ENCODE results near the gene DPP6. TPM values are rescaled to one million over a fixed set of nuclear protein-coding genes. Genes with fewer than 3 reads are reported as not detected.

The DPP6 gene
- total RNA-seq, 4 donors from 2014 or later: 0.60 to 1.7 (median 1.6) TPM; not detected in 1

DNA sequence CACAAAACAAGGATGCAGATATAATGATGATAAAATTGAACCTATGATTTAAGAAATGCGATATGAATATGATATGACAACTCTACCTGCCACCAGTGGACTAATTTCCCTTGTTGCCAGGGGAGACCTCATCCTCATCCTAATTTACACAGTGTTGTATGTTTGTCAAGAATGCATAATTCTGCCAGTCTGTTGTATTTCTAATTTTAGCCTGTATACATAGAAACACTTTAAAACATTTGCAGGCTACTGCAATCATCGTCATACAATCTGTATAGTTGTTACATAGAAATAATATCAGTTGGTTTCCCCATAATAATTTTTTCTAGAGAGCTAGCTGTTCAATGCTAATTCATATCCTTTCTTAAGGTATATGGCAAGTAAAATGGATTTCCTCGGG is 274.2 kb downstream of the DPP6 start:
- H3K4me3 ChIP-seq: no peak overlapping the region
- no peak for DNase-seq (ENCODE audit: low spot score in 2 of 2)
- no peaks in the 10 kb centered on the region for H3K4me1 ChIP-seq
- H3K27ac ChIP-seq: no peak overlapping the region
- H3K36me3 ChIP-seq: no peaks in the 10 kb centered on the region
- H3K27me3 ChIP-seq: no peaks in the 10 kb centered on the region
- TF ChIP-seq, protein P1, sequence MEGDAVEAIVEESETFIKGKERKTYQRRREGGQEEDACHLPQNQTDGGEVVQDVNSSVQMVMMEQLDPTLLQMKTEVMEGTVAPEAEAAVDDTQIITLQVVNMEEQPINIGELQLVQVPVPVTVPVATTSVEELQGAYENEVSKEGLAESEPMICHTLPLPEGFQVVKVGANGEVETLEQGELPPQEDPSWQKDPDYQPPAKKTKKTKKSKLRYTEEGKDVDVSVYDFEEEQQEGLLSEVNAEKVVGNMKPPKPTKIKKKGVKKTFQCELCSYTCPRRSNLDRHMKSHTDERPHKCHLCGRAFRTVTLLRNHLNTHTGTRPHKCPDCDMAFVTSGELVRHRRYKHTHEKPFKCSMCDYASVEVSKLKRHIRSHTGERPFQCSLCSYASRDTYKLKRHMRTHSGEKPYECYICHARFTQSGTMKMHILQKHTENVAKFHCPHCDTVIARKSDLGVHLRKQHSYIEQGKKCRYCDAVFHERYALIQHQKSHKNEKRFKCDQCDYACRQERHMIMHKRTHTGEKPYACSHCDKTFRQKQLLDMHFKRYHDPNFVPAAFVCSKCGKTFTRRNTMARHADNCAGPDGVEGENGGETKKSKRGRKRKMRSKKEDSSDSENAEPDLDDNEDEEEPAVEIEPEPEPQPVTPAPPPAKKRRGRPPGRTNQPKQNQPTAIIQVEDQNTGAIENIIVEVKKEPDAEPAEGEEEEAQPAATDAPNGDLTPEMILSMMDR (IDR thresholded peaks at IDR 0.05): no peak
- TF ChIP-seq POLR2A (IDR thresholded peaks at IDR 0.05) (no peak), EP300 (IDR thresholded peaks at IDR 0.05) (no peak)
- no peaks in the 10 kb centered on the region for H3K9me3 ChIP-seq
- WGBS, 2 donors: 69 to 72% methylated on average over 3 of the region's 3 CpGs

DNA sequence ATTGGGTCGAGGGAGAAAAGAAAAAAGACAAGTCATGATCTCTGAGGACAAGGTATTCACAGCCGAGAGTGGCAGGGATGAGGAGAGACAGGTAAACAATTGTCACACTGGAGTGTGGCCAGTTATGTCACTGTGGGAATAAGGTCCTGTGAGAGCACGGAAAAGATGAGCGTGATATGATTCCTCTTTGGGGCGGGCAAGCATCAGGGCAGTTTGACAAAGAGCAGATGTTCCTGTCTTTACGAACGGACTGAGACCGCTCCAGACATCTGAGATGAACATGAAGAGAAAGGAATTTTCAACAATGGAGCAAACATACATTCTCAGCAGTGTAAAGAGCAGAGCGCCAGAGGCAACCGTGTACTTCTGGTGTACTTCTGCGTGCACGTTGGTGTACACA is 278.1 kb downstream of the DPP6 start:
- no peak overlapping the region for H3K27ac ChIP-seq

DNA sequence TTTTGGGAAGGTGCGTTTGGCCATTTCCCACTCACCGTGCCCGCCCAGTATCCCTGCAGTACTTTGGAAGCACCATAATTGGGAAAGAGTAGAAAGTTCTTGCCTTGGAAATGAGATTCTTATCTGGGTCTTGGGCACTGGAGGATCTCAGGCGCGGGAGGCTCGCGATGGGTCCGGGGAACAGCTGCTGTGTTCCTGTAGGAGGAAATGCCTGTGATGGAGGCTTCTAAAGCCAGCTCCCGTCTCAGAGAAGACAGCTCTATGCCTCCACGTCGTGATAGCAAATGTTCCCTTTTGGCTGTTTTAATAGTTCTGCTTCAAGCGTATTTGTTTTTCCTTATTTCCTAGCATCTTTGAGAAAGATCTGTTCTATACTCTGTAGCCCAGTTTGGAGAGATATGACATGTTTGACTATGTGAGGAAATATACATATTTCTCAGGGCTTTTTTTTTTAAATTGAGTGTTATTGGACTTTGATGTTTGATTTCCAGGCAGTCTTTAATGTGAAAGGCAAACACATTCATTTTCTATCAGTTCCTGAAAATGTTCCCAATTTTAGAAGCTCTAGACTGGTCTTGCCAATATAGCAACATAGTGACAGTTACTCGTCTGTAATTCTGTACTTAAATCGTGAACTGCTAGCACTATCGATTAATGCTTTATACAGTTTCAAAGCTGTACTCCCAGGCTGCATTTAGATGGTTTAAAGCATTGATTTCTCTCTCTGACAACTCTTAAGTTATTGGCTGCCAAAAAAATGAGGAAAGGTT is 280.8 kb downstream of the DPP6 start:
- Histone ChIP-seq H3K4me1 (no peaks in the 10 kb centered on the region), H3K36me3 (no peaks in the 10 kb centered on the region), H3K27ac (no peak overlapping the region), H3K4me3 (no peak overlapping the region), H3K27me3 (no peaks in the 10 kb centered on the region), H3K9me3 (no peaks in the 10 kb centered on the region)
- 86 to 87% methylated on average over 15 of the region's 15 CpGs for WGBS, 2 donors
- no peak for TF ChIP-seq POLR2A (IDR thresholded peaks at IDR 0.05)
- no peak for TF ChIP-seq EP300 (IDR thresholded peaks at IDR 0.05)
- DNase-seq (ENCODE audit: low spot score in 2 of 2): no peak

More for the DNA sequence above, 278.1 kb downstream of the DPP6 start:
- DNase-seq (ENCODE audit: low spot score in 2 of 2): no peak
- no peaks in the 10 kb centered on the region for H3K36me3 ChIP-seq
- H3K27me3 ChIP-seq: no peaks in the 10 kb centered on the region
- no peaks in the 10 kb centered on the region for H3K9me3 ChIP-seq
- no peaks in the 10 kb centered on the region for H3K4me1 ChIP-seq
- H3K4me3 ChIP-seq: no peak overlapping the region
- TF ChIP-seq, protein P1 (IDR thresholded peaks at IDR 0.05): no peak
- TF ChIP-seq POLR2A (IDR thresholded peaks at IDR 0.05) (no peak), EP300 (IDR thresholded peaks at IDR 0.05) (no peak)
- WGBS, 2 donors: 86 to 92% methylated on average over 12 of the region's 12 CpGs

DNA sequence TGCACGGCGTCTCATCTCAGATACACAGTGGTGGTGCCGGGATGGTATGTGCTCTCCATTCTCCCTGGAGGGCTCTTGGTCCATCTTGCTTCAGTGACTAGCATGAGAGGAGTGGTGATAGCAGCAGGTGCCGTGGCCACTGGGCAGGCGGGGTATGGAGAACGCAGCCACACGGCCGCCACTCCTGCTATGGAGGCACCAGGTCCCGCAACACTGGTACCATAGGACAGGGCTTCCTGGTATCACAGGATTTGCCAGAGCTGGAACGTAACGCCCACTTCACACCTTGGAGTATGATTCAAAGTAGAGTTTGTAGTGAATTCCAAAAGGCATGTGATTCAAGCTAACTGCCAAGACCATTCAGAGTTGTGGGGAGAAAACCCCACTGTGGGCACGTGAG is 284.1 kb downstream of the DPP6 start:
- H3K27me3 ChIP-seq: no peaks in the 10 kb centered on the region
- no peak overlapping the region for H3K27ac ChIP-seq
- 88 to 92% methylated on average over 12 of the region's 12 CpGs for WGBS, 2 donors
- TF ChIP-seq POLR2A (IDR thresholded peaks at IDR 0.05): no peak
- DNase-seq (ENCODE audit: low spot score in 2 of 2): no peak
- H3K4me1 ChIP-seq: no peaks in the 10 kb centered on the region
- H3K36me3 ChIP-seq: no peaks in the 10 kb centered on the region
- H3K4me3 ChIP-seq: no peak overlapping the region
- no peaks in the 10 kb centered on the region for H3K9me3 ChIP-seq

DNA sequence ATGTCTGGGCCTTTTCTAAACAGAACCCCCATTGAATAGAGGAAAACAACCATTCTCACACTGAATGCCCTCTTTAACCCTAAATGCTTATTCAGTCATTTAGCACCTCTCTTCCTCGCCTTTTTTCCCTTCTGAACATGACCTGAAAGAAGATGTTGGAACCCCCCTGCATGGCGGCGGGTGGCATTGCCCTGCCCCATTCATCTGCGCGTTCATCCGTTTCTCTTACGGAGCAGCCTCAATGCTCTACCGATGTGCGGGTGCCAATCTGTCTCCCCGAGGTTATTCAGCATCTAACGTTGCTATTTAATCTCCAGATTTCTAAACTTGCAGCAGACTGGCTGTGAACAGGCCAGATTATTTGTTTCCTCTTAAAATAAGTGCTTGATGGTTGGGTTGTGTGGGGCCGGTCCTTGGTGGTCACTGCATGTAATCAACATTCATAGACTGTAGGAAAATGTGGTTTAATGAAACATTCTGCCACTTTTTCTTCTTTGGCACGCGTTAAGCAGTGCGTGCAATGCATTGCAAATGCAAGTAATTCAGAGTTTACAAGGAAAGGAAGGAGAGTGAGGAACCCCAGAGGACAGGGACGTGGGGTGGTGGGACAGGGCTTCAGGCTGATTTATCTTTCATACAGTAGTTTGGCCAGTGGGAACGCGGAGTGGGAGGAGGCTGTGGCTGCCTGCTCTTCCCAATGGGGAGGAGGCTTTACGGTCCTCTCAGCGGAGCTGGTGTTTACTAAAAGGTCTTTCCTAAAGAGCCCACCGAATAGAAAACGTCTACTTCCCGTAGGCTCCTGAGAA is 286.7 kb downstream of the DPP6 start:
- TF ChIP-seq, protein P1 (IDR thresholded peaks at IDR 0.05): no peak
- TF ChIP-seq EP300 (IDR thresholded peaks at IDR 0.05): no peak
- no peak for TF ChIP-seq POLR2A (IDR thresholded peaks at IDR 0.05)
- WGBS, 2 donors: 50 to 52% methylated on average over 23 of the region's 23 CpGs
- H3K4me1 ChIP-seq: no peaks in the 10 kb centered on the region

More for the DNA sequence above, 286.7 kb downstream of the DPP6 start:
- Histone ChIP-seq H3K4me3 (no peak overlapping the region), H3K27me3 (no peaks in the 10 kb centered on the region), H3K27ac (no peak overlapping the region), H3K9me3 (peaks cover 0 to 4% (median 0%) of the 10 kb centered on the region in 4 donors), H3K36me3 (no peaks in the 10 kb centered on the region)
- no peak for DNase-seq (ENCODE audit: low spot score in 2 of 2)

Measured in tibial nerve (tissue), 4 donors.